GM18511 (cell line): ENCODE data around the gene MLLT3.

ENCODE experiments used
- ATAC-seq: cut with Tn5 transposase; IDR thresholded peaks from one replicate; pipeline ENCODE4 v1.9.1; 2021; ENCODE audit warnings: mild to moderate bottlenecking, moderate library complexity; ENCODE audit not compliant: unreplicated experiment

The MLLT3 gene

DNA sequence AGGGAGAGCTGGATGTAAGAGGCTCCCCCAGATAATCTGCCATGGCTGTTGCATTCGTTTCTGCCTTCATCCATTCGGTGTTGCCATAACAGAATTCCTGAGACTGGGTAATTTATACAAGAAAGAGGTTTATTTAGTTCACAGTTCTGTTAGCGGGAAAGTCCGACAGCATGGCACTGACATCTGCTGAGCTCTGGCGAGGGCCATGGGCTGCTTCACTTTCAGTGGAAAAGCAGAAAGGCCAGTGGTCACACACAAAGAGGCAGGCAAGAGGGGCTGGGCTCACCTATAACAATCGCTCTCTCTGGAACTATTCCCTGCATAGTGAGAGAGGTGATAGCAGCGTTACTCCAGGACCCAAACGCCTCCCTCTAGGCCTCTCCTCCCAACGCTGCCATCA is 305.9 kb downstream of the MLLT3 start:
- no peak for ATAC-seq

DNA sequence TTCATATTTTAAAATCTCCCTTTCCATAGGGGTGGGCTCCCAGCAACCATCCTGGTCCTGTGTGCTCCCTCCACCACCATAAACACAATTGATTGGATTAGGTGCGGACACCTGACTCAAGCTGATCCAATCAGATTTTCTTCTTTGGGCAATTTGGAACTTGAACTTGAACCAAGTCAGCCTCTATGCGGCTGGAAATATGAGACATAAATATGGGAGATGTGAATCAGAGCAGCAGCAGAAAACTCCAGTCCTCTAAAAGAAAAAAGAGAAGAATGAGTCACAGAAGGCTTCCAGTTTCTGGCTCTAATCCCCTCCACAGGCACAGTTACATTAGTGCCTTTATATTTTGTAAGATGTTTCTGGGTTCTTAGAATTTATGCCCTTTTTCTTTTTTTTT is 306.6 kb downstream of the MLLT3 start:
- no peak for ATAC-seq

DNA sequence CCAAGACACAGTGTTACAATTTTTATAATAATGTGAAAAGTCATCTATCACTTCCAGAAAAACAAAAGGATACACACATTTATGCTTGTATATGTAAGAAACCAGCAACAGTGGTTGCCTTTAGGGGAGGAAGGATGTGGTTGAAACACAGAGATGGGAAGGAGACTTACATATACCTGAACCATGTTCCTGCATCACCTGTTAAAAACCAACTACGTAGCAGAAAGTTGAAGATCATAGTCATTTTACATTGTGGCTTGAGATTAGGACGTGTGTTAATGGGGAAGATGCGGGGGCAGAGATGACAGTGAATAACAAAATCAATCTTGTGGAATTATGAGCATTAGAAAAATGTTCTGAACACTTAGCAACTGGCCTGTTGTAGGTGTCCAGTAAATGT is 307.3 kb downstream of the MLLT3 start:
- ATAC-seq: no peak

DNA sequence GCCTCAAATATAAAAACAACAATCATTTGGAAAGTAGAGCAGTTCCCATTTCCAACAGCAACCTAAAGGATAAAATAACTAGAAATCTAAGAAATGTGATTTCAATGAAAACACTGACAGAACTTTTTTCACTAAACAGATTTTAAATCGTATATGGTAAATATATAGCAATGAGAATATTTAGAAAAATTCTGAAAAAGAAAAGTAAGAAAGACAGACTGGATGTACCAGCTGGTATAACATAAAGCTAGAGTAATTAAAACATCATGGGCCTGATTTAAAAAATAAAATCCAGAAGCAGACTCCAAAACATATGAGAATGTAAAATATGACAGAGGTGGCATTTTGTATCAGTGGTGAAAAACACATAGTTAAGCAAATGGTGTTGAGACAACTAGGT is 308.9 kb downstream of the MLLT3 start:
- no peak for ATAC-seq

DNA sequence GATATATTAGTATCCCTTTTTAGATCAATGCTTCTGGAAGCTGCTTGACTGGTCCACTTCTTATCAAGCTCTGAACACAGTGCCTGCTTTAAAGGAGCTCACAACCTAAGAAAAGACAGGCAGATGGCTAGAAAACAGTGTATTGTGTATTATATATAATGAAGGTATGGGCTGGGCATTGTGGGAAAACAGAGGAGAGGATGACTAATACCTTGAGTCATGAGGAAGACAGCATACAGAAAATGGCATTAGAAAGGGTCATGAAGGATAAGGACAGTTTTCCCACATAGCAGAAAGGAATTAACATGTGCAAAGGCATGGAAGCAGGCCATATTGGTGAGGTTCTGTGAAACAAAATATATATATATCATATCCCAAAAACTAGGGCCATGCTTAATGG is 309.6 kb downstream of the MLLT3 start:
- no peak for ATAC-seq

DNA sequence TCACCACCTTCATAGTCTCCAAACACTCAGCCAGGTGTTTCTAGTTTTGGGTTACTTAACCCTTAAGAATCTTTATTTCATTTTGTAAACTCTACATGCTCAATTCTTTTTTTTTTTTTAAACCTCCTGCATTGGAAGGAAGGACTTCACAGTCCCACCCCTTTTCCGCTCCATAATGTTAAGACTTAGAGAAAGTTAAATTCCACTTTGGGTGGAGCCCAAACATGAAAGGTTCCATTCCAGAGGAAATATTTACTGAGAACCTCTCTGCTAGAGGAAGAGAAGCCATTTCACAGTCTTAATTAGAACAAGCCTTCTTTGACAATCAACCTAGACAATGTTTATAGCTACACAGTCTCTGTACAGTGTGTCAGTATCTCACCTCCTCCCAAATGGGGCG is 312.3 kb downstream of the MLLT3 start:
- no peak for ATAC-seq

DNA sequence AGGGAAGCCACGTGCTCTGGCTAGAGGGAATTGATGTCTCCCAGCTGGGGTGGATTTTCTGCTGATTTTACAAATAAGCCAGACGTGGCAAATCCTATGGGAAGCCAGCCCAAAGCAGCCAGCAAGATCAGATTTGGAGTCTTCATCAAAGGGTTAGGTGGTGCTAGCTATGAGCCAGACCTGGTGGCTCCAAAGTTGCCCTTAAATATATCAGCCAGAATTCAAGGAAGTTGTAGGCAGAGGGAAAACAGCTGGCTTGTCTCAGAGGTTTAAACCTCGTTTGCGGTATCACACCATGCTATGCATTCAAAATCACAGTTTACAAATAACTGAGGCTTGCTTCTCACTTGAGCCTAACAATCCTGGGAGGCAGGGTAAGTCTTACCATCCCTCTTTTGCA is 313.2 kb downstream of the MLLT3 start:
- no peak for ATAC-seq

DNA sequence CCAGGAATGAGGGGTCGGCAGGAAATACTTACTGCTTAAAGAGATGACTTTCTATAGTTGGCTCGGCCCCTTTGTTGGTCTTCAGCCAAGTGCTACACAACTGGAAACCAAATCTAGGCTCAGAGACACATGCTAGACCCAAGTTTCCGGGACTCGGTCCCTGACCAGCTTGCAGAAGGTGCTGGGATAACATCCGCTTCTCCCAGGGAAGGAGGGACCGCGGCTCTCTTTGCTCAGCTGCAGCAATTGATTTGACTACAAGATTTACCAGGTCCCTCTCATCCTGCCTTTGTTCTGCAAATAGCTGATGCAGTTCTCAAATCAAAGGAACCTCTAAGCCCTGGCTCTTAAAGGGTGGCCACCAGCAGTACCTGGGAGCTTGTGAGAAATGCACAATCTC is 314.7 kb downstream of the MLLT3 start:
- no peak for ATAC-seq

DNA sequence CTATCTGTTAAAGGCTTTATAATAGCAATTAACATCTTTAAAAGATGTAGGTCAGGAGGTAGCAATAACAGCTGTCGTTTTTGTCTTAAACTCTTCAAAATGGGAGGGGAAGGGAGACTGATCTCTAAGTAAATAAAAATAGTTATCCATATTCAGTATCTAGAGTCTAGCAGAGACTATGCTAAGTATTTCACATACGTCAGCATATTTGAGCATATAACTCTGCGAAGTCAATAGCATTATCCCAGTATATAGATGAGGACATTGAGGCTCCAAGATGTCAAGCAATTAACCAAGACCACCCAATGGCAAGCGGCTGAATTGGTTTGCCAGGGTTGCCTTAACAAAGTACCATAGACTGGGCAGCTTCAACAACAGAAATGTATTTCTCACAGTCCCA is 316.8 kb downstream of the MLLT3 start:
- no peak for ATAC-seq

DNA sequence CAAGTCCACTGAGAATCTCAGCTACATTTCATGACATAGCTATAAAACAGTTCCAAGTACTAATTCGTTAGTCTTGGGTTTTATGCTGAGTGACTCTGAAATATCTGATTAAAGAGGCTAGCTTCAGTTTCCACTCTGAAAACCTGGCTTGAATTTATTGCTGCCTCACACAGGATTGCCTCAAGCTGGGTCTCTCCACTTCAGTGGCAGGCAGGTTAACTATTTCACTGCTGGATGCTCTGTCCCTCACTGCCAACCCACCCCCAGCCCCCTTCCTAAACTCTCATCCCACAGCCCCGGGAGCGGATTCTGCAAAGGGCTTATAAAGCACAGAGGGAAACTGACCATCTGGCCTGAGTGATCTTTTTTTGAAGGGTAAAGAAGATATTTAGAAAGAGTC is 318.3 kb downstream of the MLLT3 start:
- no peak for ATAC-seq

DNA sequence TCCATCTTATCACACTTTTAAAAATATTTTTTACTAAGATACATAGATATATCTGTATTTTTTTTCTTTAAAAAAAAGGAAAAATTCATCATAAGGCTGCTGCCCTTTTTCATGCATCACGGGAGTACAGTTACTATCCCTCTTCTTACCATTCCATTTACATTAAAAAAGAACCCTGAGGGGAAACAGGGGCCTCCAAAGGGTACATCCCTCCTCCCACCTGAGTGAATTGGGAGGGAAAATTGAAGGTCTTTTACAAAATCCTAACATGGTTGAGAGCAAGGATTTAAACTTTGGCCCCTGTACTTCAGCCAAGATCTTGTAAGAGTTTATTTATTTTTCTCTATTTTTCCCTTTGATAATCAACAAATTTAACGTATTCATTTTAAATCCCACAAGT is 319.2 kb downstream of the MLLT3 start:
- ATAC-seq: no peak

DNA sequence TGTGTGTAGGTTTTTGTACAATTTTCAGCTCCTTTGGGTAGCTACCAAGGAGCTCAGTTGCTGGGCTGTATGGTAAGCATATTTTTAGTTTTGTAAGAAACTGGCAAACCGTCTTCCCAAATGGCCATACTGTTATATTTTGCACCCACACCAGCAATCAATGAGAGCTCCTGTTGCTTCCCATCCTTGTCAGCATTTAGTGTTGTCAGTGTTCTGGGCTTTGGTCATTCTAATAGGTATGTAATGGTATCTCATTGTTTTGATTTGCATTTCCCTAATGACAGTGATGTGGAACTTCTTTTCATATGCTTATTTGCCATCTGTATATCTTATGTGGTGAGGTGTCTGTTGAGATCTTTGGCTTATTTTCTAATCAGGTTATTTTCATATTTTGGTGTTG is 320.1 kb downstream of the MLLT3 start:
- no peak for ATAC-seq

DNA sequence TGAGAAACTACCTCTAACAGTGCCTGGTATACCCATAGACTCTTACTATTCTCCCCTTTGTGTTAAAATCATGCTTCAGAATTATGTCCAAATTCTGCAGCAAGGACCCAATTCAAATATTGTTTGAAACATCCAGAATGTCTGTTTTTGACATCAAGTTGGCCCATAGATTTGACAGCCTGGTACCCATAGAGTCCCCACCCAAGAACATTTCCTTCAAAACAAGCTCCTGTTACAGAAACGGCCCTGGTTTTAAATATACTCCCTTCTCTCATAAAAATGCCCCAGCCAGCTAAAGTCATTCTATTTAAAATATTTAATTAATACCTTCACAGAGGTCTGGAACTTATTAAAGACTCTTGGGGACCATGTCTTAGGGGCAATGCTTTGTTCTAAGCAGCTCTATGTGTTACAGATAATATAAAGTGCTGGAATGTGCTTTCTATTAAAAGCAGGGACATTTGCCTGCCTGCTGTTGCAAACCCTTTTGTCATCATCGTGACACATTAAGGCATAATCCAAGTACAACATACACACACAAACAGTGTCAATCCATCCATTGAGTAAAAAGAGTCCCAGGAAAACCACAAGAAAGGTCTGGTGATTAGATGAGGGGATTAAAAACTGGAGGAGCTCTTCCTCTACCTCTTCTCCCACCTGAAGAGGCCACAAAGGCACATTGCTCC is 321.7 kb downstream of the MLLT3 start:
- ATAC-seq: no peak

DNA sequence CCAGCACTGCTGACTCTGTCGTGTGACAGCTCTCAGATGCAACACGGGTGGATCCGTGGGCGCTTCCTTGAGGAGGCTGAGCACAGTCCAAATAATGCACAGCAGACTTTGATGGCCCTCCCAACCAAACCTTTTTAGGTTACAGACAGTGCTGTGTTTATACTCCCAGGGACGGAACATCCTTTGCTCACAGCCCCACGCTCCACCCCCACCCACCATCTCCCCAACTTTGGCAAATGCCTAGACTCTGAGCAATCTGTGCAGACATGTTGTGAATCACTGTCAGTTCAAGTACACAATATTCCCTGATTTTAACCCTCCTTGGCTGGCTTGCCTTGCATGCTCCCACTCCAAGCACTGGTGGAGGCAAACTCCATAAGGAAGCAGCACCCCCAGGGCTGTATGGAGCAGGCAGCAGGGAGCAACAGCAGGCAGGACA is 324.6 kb downstream of the MLLT3 start:
- ATAC-seq: no peak

DNA sequence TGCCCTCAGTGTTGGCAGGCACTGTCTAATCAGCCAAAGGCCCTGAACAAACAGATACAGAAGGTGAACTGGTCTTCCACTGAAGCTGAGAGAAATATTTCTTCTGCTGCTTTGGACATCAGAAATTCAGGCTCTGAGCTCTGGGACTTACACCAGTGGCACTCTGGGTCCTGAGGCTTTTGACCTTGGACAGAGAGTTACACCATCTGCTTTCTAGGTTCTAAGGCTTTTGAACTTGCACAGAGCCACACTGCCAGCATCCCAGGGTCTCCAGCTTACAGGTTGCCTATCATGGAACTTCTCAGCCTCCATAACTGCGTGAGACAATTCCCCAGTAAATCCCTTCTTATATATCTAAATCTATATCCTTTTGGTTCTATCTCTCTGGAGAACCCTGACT is 326.7 kb downstream of the MLLT3 start:
- ATAC-seq: no peak

DNA sequence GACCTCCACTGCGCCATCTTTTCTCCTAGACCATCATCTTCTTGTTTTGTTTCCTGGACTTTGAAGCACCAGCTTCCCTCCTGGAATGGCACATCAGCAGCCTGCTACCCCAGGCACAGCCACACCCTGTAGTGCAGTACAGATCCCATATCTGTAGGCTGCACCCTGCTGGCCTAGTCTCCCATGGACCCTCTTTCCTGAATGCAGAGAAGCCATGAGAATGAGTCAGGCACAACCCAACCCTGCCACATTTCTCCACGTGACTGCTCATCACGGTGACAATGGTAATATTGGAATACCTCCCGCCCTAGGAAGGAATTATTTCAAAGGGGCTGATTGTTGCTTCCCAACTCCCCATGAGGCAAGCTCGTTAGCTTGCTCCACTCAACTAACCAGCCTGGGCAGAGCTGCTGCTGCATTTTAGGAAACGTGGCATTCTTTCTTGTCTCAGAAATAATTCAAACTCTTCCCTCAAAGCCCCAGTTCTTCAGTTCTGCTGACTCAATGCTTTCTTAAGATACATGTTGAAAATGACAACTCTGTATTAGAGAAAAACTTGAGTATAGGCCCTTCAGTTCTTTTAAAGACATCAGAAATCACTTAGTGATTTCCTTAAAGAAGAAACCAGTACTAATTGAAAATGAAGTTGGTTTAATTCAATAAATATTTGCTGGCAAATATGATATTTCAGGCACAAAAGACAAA is 328.1 kb downstream of the MLLT3 start:
- no peak for ATAC-seq

DNA sequence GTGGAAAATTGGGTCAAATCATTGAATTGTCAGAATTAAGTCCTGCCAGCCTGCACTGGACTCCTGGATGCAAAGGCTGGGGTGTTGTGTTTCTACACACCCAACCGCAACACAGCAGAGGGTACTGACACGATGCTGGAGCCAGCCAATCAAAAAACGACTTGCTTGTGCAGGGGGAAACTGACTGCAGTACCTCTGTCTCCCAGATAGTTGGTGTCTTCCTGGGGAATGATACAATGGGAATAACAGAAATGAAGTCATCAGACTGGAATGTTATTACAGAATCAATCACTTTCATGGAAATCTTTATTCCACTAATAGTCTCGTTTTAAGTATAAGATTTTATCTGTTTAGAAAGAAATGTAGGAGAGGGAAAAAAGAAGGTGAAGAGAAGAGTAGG is 330.3 kb downstream of the MLLT3 start:
- ATAC-seq: no peak
